Fibroblast of mammary gland (primary cell): Measurements from ENCODE around the gene CDKAL1.

Experiments used
- DNase-seq: peaks from one replicate; pipeline ENCODE4 v3.0.0-alpha.2; 2010; ENCODE audit warnings: low read depth
- H3K4me3 ChIP-seq: 2 replicates; pipeline ENCODE4 v1.5.1; 2011; ENCODE audit warnings: low read depth, mild to moderate bottlenecking, low read length, moderate library complexity; ENCODE audit not compliant: control insufficient read depth
- CTCF ChIP-seq: conservative IDR thresholded peaks from 2 replicates; pipeline ENCODE4 v1.5.1; 2011; ENCODE audit warnings: low read depth, low read length, inconsistent platforms; ENCODE audit not compliant: control insufficient read depth, insufficient read depth

Gene CDKAL1

GRCh38 chr6:20652299-20653084 lies 118.2 kb downstream of the CDKAL1 start:
- H3K4me3 ChIP-seq, result no peak overlapping the region
- DNase-seq, result peak; percentile 62
- no peak for TF ChIP-seq CTCF

- no peak overlapping the region for H3K4me3 ChIP-seq
- no peak for DNase-seq
- TF ChIP-seq CTCF, result no peak
Observed at GRCh38 chr6:20653085-20653479, 118.8 kb downstream of the CDKAL1 start.

GRCh38 chr6:20655317-20655716 lies 121.1 kb downstream of the CDKAL1 start:
- no peak overlapping the region for H3K4me3 ChIP-seq
- TF ChIP-seq CTCF, result no peak
- peak; percentile 26 for DNase-seq

GRCh38 chr6:20657274-20657800 lies 123.1 kb downstream of the CDKAL1 start:
- H3K4me3 ChIP-seq, result no peak overlapping the region
- TF ChIP-seq CTCF, result no peak
- DNase-seq, result peak; percentile 30

- DNase-seq, result no peak
- no peak overlapping the region for H3K4me3 ChIP-seq
- no peak for TF ChIP-seq CTCF
Observed at GRCh38 chr6:20658053-20658452, 123.8 kb downstream of the CDKAL1 start.

GRCh38 chr6:20658516-20658915 lies 124.3 kb downstream of the CDKAL1 start:
- TF ChIP-seq CTCF, result no peak
- H3K4me3 ChIP-seq, result no peak overlapping the region
- DNase-seq, result no peak

GRCh38 chr6:20660534-20660933 lies 126.3 kb downstream of the CDKAL1 start:
- H3K4me3 ChIP-seq, result no peak overlapping the region
- no peak for DNase-seq
- no peak for TF ChIP-seq CTCF
